PC-3 (cell line): ENCODE data around the gene ZBTB21. TPM values are rescaled to one million over a fixed set of nuclear protein-coding genes. Genes with fewer than 3 reads are reported as not detected.

Source experiments
- ATAC-seq: fragments of 200-7000 bp; cut with Tn5 transposase; 2 replicates; pipeline ENCODE4 v1.9.1; 2020; ENCODE audit warnings: mild to moderate bottlenecking, moderate library complexity
- BruUV-seq: library from RNA; stranded (reverse); fragments of 400-500 nt; replicated peaks from 2 replicates; lab custom pipeline; 2021; lab: Mats Ljungman, UMichigan
- CTCF ChIA-PET: fragments of 300-600 bp; sonication (Branson Sonifier 250); formaldehyde crosslinking; loops from one replicate; lab custom pipeline; 2022; ENCODE audit warnings: antibody characterized with exemption; lab: Charles Lee
- POLR2A ChIA-PET: fragments of 300-600 bp; sonication (Branson Sonifier 250); formaldehyde crosslinking; loops from one replicate; lab custom pipeline; 2022; ENCODE audit warnings: antibody characterized with exemption; ENCODE audit not compliant: unreplicated experiment; lab: Charles Lee
- DNase-seq: peaks from one replicate; pipeline ENCODE4 v3.0.0-alpha.2; 2015
- H2AFZ ChIP-seq: fragments of 300-600 bp; sonication (generic); 2 replicates; pipeline ENCODE4 v1.6.0; 2016; ENCODE audit warnings: antibody characterized with exemption, low read length
- H3F3A ChIP-seq: fragments of 300-600 bp; sonication (generic); one replicate; pipeline ENCODE4 v1.6.0; 2017; ENCODE audit warnings: antibody characterized with exemption, low read length, control low read depth, mild to moderate bottlenecking; ENCODE audit not compliant: unreplicated experiment
- H3K27ac ChIP-seq: fragments of 300-600 bp; sonication (generic); 2 replicates; pipeline ENCODE4 v1.5.1; 2016; ENCODE audit warnings: mild to moderate bottlenecking, low read length
- H3K27me3 ChIP-seq: fragments of 300-600 bp; sonication (generic); 2 replicates; pipeline ENCODE4 v1.6.1; 2016; ENCODE audit warnings: low read length, mixed read lengths
- H3K36me3 ChIP-seq: fragments of 300-600 bp; sonication (generic); 2 replicates; pipeline ENCODE4 v1.6.1; 2016; ENCODE audit warnings: low read depth, mixed run types, low read length, mixed read lengths
- H3K4me1 ChIP-seq: fragments of 300-600 bp; sonication (generic); 2 replicates; pipeline ENCODE4 v1.5.1; 2016; ENCODE audit warnings: low read length; ENCODE audit not compliant: insufficient read depth
- H3K4me2 ChIP-seq: fragments of 300-600 bp; sonication (generic); 2 replicates; pipeline ENCODE4 v1.6.0; 2016; ENCODE audit warnings: low read length
- H3K4me3 ChIP-seq: fragments of 300-600 bp; sonication (generic); 2 replicates; pipeline ENCODE4 v1.5.1; 2016; ENCODE audit warnings: mild to moderate bottlenecking, low read length, mixed read lengths
- H3K79me2 ChIP-seq: fragments of 300-600 bp; sonication (generic); 2 replicates; pipeline ENCODE4 v1.6.1; 2017; ENCODE audit warnings: low read length, mixed read lengths
- H3K9ac ChIP-seq: fragments of 300-600 bp; sonication (generic); 2 replicates; pipeline ENCODE4 v1.6.0; 2016; ENCODE audit warnings: mild to moderate bottlenecking, low read length
- H3K9me2 ChIP-seq: fragments of 300-600 bp; sonication (generic); replicated peaks from 2 replicates; pipeline ENCODE4 v1.6.1; 2016; ENCODE audit warnings: mixed run types, low read length, mixed read lengths
- H3K9me3 ChIP-seq: fragments of 300-600 bp; sonication (generic); 2 replicates; pipeline ENCODE4 v1.6.1; 2016; ENCODE audit warnings: low read length, mixed read lengths
- H4K20me1 ChIP-seq: fragments of 300-600 bp; sonication (generic); 2 replicates; pipeline ENCODE4 v1.6.1; 2016; ENCODE audit warnings: low read length, mixed read lengths
- CTCF ChIP-seq: fragments of 300-600 bp; sonication (generic); conservative IDR thresholded peaks from 2 replicates; pipeline ENCODE4 v1.5.1; 2017; ENCODE audit warnings: antibody characterized with exemption, low read depth, mild to moderate bottlenecking, low read length
- EZH2 ChIP-seq: fragments of 300-600 bp; sonication (generic); IDR thresholded peaks from one replicate; pipeline ENCODE4 v1.6.1; 2017; ENCODE audit warnings: antibody characterized with exemption, mild to moderate bottlenecking, low read length; ENCODE audit not compliant: unreplicated experiment
- EZH2phosphoT487 ChIP-seq: fragments of 300-600 bp; sonication (generic); IDR thresholded peaks from 2 replicates; pipeline ENCODE4 v1.6.1; 2018; ENCODE audit warnings: mild to moderate bottlenecking, antibody characterized with exemption, low read length, borderline replicate concordance
- intact Hi-C: fragments of 100-400 bp; cut with micrococcal nuclease; formaldehyde crosslinking; loops from 2 replicates; pipeline ENCODE4 v1.9.0; 2023
- total RNA-seq: library from RNA; depleted of rRNA; stranded (reverse); fragments of >200 nt; gene quantifications from 2 replicates; pipeline ENCODE4 v1.2.3, GENCODE V29; 2014

The ZBTB21 gene
- total RNA-seq, 1 experiment from 2014 or later: 8.1 TPM

DNA sequence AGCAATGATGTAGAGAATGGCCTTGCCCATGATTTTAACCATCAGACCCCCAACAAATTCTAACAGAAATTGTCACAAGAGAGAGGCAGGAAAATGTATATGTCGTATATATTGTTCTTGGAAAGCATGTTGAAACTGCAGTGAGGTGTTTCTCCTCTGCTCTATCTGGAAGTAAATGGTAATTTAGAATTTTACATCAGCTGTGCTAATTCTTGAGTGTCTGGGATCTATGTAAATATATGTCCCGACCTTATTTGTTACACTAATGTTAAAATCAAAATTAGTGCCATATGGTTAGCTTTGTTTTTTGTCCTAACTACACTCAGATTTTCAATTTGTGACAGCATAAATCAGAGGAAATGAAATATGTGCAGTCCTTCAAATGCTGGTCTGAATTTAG is 20.5 kb downstream of the ZBTB21 start:
- POLR2A ChIA-PET: interaction anchor here (0.7 kb wide), 1 partner anchor 111 kb away, joined by 6 read pairs; the partner anchor contains the start of gene PRDM15
- CTCF ChIA-PET: no interaction called here
- TF ChIP-seq EZH2phosphoT487: no peak
- no peak for TF ChIP-seq CTCF
- TF ChIP-seq EZH2: no peak

DNA sequence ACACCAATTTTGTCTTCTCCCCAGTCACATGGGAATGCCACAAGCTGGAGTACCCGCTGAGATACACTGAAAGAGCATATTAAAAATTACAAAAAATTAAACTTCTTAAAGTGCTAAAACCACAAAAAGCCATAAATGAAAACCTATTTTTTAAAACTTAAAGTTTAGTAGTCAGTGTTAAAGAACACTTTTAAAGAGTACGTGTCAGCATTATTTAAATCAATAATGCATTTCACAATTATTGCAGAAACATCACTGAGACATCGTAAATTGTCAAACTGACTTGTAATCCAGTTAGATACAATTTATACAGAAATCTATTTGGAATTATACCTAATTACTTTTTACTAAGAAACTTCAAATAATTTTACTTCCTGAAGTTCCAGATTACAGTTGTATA is 22.9 kb downstream of the ZBTB21 start:
- no peaks in the 10 kb centered on the region for H3K9me3 ChIP-seq
- no peak for DNase-seq
- POLR2A ChIA-PET: no interaction called here
- no peak for TF ChIP-seq CTCF
- no peak for TF ChIP-seq EZH2phosphoT487
- no peak for TF ChIP-seq EZH2
- H2AFZ ChIP-seq: no peak overlapping the region
- no peaks in the 10 kb centered on the region for H3K9me2 ChIP-seq
- H3K9ac ChIP-seq: no peak overlapping the region
- no peaks in the 10 kb centered on the region for H3K27me3 ChIP-seq
- ATAC-seq: no peak
- H4K20me1 ChIP-seq: no peaks in the 10 kb centered on the region
- BruUV-seq: no TSS peak
- peaks cover 3% of the 10 kb centered on the region for H3K36me3 ChIP-seq
- no peak overlapping the region for H3K4me2 ChIP-seq
- CTCF ChIA-PET: no interaction called here
- no peak overlapping the region for H3K27ac ChIP-seq
- H3F3A ChIP-seq: no peaks in the 10 kb centered on the region
- no peaks in the 10 kb centered on the region for H3K79me2 ChIP-seq
- H3K4me1 ChIP-seq: no peaks in the 10 kb centered on the region
- no peak overlapping the region for H3K4me3 ChIP-seq
- intact Hi-C loops: no loop called here

More for the DNA sequence above, 20.5 kb downstream of the ZBTB21 start:
- Histone ChIP-seq H3K9me3 (no peaks in the 10 kb centered on the region), H3K79me2 (no peaks in the 10 kb centered on the region), H3K27ac (no peak overlapping the region), H3K27me3 (no peaks in the 10 kb centered on the region), H3K4me3 (no peak overlapping the region), H3K9me2 (no peaks in the 10 kb centered on the region), H2AFZ (no peak overlapping the region), H3K36me3 (peaks cover 12% of the 10 kb centered on the region), H3K4me2 (no peak overlapping the region), H4K20me1 (no peaks in the 10 kb centered on the region), H3K9ac (no peak overlapping the region), H3K4me1 (peaks cover 11% of the 10 kb centered on the region), H3F3A (no peaks in the 10 kb centered on the region)
- ATAC-seq: no peak
- BruUV-seq: no TSS peak
- no peak for DNase-seq
- intact Hi-C loops: no loop called here

DNA sequence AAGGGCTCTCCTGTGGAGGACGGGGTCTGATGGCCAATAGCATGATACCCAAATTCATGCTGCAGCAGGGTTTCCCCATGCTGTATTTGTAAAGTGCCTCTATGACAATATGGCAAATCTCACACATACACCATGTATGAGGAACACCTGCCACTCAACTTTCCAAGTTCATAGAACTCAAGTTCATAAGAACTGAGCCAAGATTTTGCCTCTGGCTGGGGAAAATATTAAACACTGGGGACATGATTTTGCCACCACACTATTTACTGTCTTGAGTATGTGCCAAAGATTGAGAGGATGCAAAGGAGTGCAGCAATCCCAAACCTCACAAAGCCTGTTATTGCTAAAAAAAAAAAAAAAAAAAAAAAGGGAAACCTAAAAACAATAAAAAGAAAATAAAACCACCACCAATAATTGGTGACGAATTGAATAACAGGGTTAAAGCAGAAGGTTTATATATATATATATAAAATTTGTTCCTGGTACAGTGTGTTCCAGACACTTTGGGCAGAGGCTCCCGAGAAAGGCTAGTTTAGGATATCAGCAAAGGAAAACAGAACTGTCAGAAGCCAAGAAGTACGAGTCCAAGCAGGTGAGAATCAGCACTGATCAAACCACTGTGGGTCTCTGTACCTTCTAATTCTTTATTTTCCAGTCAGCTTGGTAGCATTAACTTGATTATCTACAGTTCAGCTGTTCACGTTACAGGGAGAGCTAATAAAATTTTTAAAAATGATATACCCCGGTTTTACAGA is 24.3 kb downstream of the ZBTB21 start:
- H3K9me2 ChIP-seq: no peaks in the 10 kb centered on the region
- no peaks in the 10 kb centered on the region for H3K36me3 ChIP-seq
- H3K4me1 ChIP-seq: no peaks in the 10 kb centered on the region
- H3K27ac ChIP-seq: no peak overlapping the region
- BruUV-seq: no TSS peak
- ChIA-PET POLR2A (no interaction called here), CTCF (no interaction called here)
- ATAC-seq (no peak), DNase-seq (no peak)
- no peak overlapping the region for H3K4me2 ChIP-seq
- H3K27me3 ChIP-seq: no peaks in the 10 kb centered on the region
- no peak overlapping the region for H3K9ac ChIP-seq
- intact Hi-C loops: no loop called here
- no peaks in the 10 kb centered on the region for H3F3A ChIP-seq
- no peak overlapping the region for H2AFZ ChIP-seq
- H3K9me3 ChIP-seq: no peaks in the 10 kb centered on the region
- H4K20me1 ChIP-seq: no peaks in the 10 kb centered on the region
- TF ChIP-seq EZH2phosphoT487 (no peak), CTCF (no peak), EZH2 (no peak)
- no peak overlapping the region for H3K4me3 ChIP-seq
- H3K79me2 ChIP-seq: no peaks in the 10 kb centered on the region
